Stimulated activated CD8-positive, alpha-beta memory T cell treated with anti-CD3 and anti-CD28 coated beads, Interleukin-4, amount 100 ng/mL, for 48 hours (primary cell): Measurements from ENCODE around the gene SMARCAD1.

Source experiments
- DNase-seq: peaks from one replicate; pipeline ENCODE4 v3.0.0-alpha.2; 2020

Gene SMARCAD1

GRCh38 chr4:94207469-94208224 is at the start of gene SMARCAD1:
SMARCAD1 (plus strand) TSS chr4:94207865; CDS start chr4:94208395, 530 bp downstream.
- peak; percentile 91 for DNase-seq

GRCh38 chr4:94158883-94159282 is 48.8 kb upstream of the SMARCAD1 start:
- no peak for DNase-seq

- DNase-seq, result no peak
These were observed 47.9 kb upstream of the SMARCAD1 start for GRCh38 chr4:94159790-94160189.

GRCh38 chr4:94160774-94161173 is 46.9 kb upstream of the SMARCAD1 start:
- no peak for DNase-seq

GRCh38 chr4:94165256-94165655 is 42.4 kb upstream of the SMARCAD1 start:
- DNase-seq, result no peak

GRCh38 chr4:94168321-94168720 is 39.3 kb upstream of the SMARCAD1 start:
- no peak for DNase-seq

GRCh38 chr4:94169803-94170372 is 37.8 kb upstream of the SMARCAD1 start:
- DNase-seq, result no peak

GRCh38 chr4:94171616-94172015 is 36.0 kb upstream of the SMARCAD1 start:
- no peak for DNase-seq

- no peak for DNase-seq
These were observed 32.0 kb upstream of the SMARCAD1 start for GRCh38 chr4:94175553-94176261.

- DNase-seq, result no peak
These were observed 29.8 kb upstream of the SMARCAD1 start for GRCh38 chr4:94177822-94178221.

- no peak for DNase-seq
These were observed 25.9 kb upstream of the SMARCAD1 start for GRCh38 chr4:94181815-94182214.

- DNase-seq, result no peak
These were observed 4.9 kb upstream of the SMARCAD1 start for GRCh38 chr4:94202769-94203168.

GRCh38 chr4:94208266-94208665 is 601 bp downstream of the SMARCAD1 start:
- no peak for DNase-seq

GRCh38 chr4:94208918-94209317 is 1.3 kb downstream of the SMARCAD1 start:
- DNase-seq, result no peak

GRCh38 chr4:94211861-94212260 is 4.2 kb downstream of the SMARCAD1 start:
- no peak for DNase-seq

GRCh38 chr4:94214703-94215319 is 7.1 kb downstream of the SMARCAD1 start:
- DNase-seq, result no peak

- no peak for DNase-seq
These were observed 8.7 kb downstream of the SMARCAD1 start for GRCh38 chr4:94216394-94216793.

- DNase-seq, result no peak
These were observed 11.7 kb downstream of the SMARCAD1 start for GRCh38 chr4:94219402-94219801.

GRCh38 chr4:94221916-94222315 is 14.3 kb downstream of the SMARCAD1 start:
- no peak for DNase-seq

GRCh38 chr4:94225449-94225848 is 17.8 kb downstream of the SMARCAD1 start:
- DNase-seq, result no peak

GRCh38 chr4:94226763-94227162 is 19.1 kb downstream of the SMARCAD1 start:
- no peak for DNase-seq

- no peak for DNase-seq
These were observed 21.0 kb downstream of the SMARCAD1 start for GRCh38 chr4:94228493-94229216.

- no peak for DNase-seq
These were observed 24.9 kb downstream of the SMARCAD1 start for GRCh38 chr4:94232519-94232918.
